HTR-8/SVneo (cell line): ENCODE data around the gene MAD1L1.
"Not testable (repeated sequence)": the region's sequence is repeated elsewhere in the genome, so short reads cannot be mapped to it uniquely, and the experiment has no call there.

Experiments used
- DNase-seq: peaks from one replicate; pipeline ENCODE4 v3.0.0; 2011; ENCODE audit warnings: low spot score, mixed read lengths; ENCODE audit not compliant: insufficient read length
- FAIRE-seq: peaks from 2 replicates; lab custom pipeline; 2011; peaks lifted over from hg19 to GRCh38; lab: Jason Lieb, UNC

The MAD1L1 gene

GRCh38 chr7:1816451-1816850 is 416.3 kb downstream of the MAD1L1 start:
- FAIRE-seq, DNase-seq: not testable (repeated sequence)

GRCh38 chr7:1815551-1816281 is 417.0 kb downstream of the MAD1L1 start:
- FAIRE-seq: peak; percentile 40
- not testable (repeated sequence) for DNase-seq

DNA sequence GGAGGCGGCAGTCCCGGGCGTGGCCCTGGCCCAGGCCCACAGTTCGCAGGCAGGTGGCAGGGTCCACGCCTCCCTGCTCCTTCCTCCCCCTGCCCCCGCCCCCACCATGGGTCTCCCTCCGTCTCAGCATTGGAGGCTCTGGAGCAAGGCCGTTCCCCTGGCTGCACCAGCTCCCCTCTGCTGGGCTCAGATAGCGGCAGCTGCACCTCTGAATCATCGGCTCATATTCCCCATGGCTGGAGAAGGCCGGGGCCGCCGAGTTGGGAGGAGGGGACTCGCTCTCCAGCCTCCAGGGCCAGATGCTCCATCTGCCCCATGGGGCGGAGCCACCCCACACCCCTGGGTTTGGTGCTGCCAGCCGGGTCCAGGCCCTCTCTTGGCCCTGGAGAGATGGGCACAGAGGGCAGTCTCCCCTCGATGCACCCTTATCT is 417.7 kb downstream of the MAD1L1 start:
- no peak for DNase-seq

GRCh38 chr7:1814089-1814811 is 418.5 kb downstream of the MAD1L1 start:
- FAIRE-seq (no peak), DNase-seq (no peak)

More for the DNA sequence above, 417.7 kb downstream of the MAD1L1 start:
- no peak for FAIRE-seq

DNA sequence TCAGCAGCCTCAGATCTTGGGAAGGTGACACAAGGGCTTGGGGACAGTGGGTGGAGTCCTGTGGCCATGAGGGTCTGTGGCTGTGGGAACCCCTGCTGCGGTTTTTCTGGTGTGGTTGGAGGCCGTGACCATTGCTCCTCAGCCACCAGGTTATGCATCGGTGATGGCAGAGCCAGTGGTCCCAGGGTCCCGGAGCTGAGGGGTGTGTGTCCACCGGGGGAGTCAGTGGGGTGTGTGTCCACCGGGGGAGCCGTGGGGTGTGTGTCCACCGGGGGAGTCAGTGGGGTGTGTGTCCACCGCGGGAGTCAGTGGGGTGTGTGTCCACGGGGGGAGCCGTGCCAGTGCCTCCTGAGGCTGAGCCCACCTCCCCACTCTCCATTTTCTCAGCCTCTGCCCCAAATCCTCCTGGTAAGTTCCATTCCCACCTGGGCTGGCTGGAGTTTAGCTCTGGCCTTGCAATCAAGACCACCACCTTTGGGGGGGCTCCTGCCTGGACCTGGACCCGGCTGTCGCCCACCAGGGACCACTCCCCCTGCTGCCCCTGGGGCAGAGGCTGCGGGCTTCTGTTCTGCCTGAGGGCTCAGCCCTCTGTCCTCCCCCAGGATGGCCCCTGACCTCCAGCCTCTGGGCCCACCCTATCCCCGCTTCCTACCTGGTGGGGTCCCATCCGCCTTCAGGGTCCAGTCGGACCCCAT is 419.2 kb downstream of the MAD1L1 start:
- DNase-seq (no peak), FAIRE-seq (no peak)

GRCh38 chr7:1812509-1813393 is 420.0 kb downstream of the MAD1L1 start:
- DNase-seq (peak; percentile 47), FAIRE-seq (no peak)

DNA sequence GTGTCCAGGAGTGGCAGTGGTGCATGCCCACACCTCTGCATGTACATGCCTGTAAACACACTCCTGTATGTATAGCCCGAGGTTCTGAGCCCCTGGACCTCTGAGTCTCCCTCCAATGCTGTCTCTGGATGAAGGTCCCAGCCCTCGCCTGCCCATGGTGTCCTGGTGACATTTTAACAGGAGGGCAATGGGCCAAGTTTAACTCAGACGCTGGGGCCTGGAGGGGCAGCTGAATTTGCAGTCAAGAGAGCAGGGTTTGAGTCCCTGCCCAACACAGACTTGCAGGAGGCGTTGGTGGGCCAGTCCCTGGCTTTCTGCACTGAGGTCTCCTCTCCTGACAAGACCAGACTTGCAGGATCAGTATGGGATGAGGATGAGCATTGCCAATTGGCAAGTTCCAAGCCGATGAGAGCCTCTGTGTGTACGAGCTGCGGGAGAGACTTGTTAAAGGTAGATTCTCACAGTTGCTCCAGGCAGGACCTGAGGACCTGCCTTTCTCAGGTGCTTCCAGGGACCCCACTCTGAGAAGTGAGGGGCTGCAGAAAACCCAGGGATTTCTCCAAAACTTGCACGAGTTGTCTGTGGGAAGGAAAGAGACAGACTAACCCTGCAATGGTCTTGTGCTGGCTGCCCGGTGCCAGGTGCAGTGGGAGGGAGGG is 420.8 kb downstream of the MAD1L1 start:
- DNase-seq (peak; percentile 44), FAIRE-seq (no peak)

DNA sequence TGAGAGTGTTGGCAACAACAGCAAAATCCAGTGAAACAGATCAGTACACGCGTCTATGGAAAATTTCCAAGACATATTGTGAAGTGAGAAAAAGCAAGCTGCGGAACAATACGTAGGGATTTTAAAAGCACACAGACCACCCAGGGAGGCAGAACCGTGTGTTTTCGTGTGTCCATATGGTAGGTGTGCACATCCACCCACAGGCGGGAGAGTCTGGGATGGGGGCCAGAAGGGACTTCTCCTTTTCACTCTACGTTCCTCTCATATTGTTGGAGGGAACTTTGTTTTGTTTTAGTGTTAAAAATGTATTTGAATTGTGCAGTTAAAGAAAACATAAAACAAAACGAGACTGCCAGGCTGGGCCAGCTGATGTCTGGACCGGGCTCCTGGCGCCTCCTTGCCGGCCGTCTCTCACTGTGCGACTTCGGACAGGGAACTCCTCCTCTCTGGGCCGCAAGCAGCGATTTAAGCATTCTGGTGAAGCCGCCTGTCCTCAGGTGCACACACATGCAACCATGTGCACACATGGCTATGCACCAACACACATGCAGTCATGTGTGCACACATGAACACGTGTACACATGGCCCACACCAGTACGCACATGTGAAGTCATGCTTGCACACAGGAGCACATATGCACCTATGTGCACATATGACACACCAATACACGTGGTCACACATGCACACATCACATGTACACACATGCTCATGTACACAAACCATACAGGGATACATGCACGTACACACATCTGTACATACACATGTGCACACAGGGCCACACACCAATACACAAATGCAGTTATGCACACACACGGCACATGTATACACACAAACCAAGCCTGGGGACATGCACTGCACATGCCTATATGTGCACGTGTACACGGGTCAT is 421.5 kb downstream of the MAD1L1 start:
- DNase-seq (no peak), FAIRE-seq (peak; percentile 99)

GRCh38 chr7:1810521-1810920 is 422.2 kb downstream of the MAD1L1 start:
- no peak for DNase-seq
- no peak for FAIRE-seq

GRCh38 chr7:1809601-1810258 is 423.0 kb downstream of the MAD1L1 start:
- FAIRE-seq (no peak), DNase-seq (no peak)

DNA sequence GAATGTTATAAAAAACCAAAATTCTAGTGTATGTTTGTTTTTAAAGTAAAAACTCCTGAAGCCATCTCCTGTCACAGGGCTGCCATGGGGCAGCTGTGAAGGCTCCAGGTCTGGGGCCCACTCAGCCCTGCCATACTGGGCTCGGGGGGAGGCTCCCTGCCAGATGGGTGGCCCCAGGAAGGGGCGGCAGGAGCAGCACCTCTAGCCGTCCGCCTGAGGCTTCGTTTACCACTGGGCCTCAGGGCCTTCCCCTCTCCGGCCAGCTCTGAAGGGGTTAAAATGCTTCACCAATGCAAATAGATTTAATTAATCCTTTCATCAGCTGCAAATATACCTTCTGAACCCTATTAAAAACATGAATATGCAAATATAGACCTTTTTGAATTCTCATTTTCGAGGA is 423.7 kb downstream of the MAD1L1 start:
- no peak for DNase-seq

GRCh38 chr7:1807821-1808600 is 424.7 kb downstream of the MAD1L1 start:
- peak; percentile 97 for FAIRE-seq
- DNase-seq: no peak

More for the DNA sequence above, 423.7 kb downstream of the MAD1L1 start:
- no peak for FAIRE-seq

DNA sequence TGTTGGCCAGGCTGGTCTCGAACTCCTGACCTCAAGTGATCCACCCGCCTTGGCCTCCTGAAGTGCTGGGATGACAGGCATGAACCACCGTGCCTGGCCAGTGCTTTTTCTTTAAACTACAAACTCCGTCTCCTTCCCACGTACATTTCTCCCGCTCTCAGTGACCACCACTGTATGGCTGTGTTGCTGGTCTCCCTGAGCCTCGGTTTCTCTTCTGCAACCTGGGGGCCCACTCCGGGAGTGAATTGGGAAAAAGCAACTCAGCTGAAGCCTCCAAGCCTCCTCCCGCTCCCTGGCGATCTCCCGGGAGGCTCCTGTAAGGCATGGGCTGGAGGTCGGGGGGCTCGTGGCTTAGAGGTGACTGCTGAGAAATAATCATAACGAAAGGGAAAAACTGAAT is 426.4 kb downstream of the MAD1L1 start:
- no peak for DNase-seq
- no peak for FAIRE-seq

DNA sequence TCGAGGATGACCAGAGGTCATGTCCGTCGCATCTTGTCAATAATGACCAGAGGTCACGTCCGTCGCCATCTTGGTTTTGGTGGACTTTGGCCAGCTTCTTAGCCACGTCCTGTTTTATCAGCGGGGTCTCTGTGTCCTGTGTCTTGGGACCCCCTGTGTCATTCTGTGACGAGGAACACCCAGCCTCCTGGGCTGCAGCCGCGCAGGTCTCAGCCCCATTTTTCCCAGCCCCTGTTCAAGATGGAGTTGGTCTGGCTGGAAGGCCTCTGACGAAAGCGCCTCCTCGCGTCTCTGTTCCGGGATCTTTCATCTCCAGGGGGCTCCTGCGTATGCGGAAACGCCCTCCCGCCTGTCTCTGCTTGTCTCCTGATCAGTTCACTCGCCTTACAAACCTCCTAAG is 428.4 kb downstream of the MAD1L1 start:
- DNase-seq: no peak
- FAIRE-seq: no peak

- DNase-seq (no peak), FAIRE-seq (no peak)
Observed at GRCh38 chr7:1802899-1803298, 429.8 kb downstream of the MAD1L1 start.

DNA sequence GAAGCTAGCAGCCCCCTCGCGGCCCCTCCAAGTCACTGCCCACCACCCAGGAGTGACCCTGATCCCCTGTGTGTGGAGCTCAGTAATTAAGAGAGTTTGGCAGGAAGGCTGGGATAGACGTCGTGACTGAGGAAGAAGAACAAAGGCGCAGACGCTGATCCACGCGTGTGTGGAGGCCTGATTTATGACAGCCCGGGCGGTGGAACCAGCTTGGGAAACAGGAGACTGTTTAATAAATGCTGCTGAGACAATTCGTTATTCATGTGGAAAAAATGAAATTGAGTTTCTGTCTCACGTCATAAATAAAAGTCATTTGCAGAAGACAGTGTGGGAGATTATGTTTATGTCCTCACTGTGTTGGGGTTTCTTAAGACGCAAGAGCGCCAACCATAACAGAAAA is 431.8 kb downstream of the MAD1L1 start:
- FAIRE-seq (no peak), DNase-seq (no peak)

- FAIRE-seq (no peak), DNase-seq (no peak)
Observed at GRCh38 chr7:1798191-1798590, 434.6 kb downstream of the MAD1L1 start.
